AG09309 (cell line): ENCODE data around the gene AQP1.

Experiments used
- DNase-seq: peaks from one replicate; pipeline ENCODE4 v3.0.0-alpha.2; 2010; ENCODE audit warnings: low read depth
- H3K4me3 ChIP-seq: 2 replicates; pipeline ENCODE4 v1.5.1; 2011; ENCODE audit warnings: mild to moderate bottlenecking, low read depth, low read length, moderate library complexity; ENCODE audit not compliant: control insufficient read depth
- CTCF ChIP-seq: IDR thresholded peaks from 2 replicates; pipeline ENCODE4 v1.5.1; 2011; ENCODE audit warnings: mild to moderate bottlenecking, low read depth, low read length, inconsistent platforms; ENCODE audit not compliant: insufficient read depth, control insufficient read depth; ENCODE audit errors: missing control alignments

Gene AQP1

GRCh38 chr7:30973292-30973691 is 61.6 kb downstream of the AQP1 start:
- no peak for DNase-seq
- no peak for TF ChIP-seq CTCF
- H3K4me3 ChIP-seq: no peak overlapping the region

GRCh38 chr7:30973791-30974604 is 62.3 kb downstream of the AQP1 start:
- no peak overlapping the region for H3K4me3 ChIP-seq
- no peak for TF ChIP-seq CTCF
- DNase-seq: no peak

- peak; percentile 71 for TF ChIP-seq CTCF
- DNase-seq: no peak
- no peak overlapping the region for H3K4me3 ChIP-seq
Observed at GRCh38 chr7:30974605-30975255, 63.1 kb downstream of the AQP1 start.
